ENCODE measurements around the gene ERCC2.
A peak's percentile ranks its signal among the peaks of the same experiment; 100 is the strongest.
"Not testable (repeated sequence)": the region's sequence is repeated elsewhere in the genome, so short reads cannot be mapped to it uniquely, and the experiment has no call there.

ERCC2 gene

DNA sequence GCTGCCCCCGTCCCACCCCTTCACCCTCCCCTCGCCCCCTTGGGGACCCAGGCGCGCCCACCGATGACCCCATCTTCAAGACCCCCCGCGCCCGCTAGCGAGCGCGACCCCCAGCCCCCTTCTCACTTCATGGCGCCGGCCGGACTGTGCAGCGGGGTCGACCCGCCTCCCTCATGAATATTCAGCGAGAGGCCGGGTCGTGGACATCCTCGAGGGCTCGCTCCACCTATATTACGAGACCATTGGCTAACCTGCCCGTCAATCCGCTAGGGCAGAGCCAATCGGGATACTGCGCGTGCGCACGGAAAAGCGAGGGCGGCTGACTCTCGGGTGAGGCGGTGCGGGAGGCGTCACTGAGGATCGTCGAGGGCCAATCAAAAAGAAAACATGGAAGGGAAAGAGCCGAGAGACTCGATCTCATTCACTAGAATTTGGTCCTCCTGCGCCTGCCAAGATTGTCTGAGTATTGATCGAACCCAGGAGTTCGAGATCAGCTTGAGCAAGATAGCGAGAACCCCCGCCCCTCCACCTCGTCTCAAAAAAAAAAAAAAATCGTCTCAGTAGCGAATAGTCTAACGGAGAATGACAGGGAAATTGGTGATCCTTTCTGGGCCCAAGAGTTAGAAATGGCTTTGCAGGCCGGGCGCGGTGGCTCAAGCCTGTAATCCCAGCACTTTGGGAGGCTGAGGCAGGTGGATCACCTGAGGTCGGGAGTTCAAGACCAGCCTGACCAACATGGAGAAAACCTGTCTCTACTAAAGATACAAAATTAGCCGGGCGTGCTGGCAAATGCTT lies at the start of gene ERCC2:
ERCC2 (minus strand) TSS at position 164 of the 795 bp plus-strand sequence; CDS start at position 131, 33 bp downstream.
- DNase-seq (ENCODE audit: low read depth): peak; percentile 100

DNA sequence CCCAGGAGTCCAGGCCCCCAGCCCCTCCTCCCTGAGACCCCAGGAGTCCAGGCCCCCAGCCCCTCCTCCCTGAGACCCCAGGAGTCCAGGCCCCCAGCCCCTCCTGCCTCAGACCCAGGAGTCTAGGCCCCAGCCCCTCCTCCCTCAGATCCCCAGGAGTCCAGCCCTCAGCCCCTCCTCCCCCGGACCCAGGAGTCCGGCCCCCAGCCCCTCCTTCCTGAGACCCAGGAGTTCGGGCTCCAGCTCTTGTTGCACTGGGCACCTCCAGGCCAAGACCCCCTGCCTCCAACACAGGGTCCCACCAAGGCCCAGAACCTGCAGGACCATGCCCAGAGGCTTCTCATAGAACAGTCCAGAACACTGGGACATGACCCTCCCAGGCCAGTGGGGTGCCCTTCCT lies 49.5 kb upstream of the ERCC2 start:
- no peak for DNase-seq (ENCODE audit: low read depth)

DNA sequence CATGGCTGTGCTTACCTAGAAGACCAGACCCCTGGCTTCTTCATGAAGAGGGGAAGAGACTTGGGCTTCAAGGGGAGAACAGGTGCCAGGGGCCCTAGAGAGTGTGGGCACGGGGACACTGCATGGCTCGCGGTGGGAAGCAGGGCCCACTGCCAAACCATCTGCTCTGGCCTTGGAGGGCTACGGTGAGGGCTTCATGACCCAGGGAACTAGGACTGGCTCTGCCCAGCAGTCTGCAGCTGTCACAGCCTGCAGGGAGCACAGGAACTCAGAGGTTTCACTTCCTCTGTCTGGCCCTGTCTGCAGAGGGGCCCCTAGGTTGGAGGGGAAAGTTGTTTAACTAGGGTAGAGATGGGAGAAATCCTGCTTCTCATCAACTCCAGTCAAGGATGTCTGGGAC lies 49.0 kb upstream of the ERCC2 start:
- DNase-seq (ENCODE audit: low read depth): no peak

DNA sequence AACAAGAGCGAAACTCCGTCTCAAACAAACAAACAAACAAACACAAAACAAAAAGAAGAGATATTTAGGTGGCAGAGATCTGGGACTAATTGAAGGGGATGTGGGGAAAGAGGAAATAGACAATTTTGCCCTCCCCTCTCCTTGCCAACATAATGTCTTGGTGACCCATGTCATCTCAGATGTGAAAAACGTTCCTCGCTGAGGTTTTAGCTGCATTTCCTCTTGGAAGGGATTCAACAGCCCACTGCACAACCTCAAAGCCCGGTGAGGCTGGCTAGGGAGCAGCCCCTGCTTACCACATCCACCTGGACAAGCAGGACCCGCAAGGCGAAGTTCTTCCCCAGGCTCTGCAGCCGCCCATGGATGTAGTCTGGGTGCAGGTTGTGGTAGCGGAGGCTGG lies 48.4 kb upstream of the ERCC2 start:
- DNase-seq (ENCODE audit: low read depth): no peak

DNA sequence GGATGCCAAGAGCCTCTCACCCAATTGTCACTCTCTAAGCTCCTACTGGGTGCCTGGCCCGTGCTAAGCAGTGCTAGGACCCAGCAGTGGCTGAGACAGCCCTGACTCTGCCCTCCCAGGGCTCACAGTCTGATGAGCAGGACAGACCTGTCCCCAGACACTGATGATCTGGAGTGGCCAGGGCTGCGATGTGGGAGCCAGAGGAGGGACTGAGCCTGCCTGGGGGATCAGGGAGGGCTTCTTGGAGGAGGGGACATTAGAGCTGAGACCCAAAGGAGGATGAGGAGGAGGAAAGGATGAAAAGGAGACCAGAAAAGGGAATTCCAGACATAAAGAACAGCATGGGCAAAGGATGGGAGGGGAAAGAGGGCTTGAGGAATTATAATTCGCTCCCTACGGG lies 46.8 kb upstream of the ERCC2 start:
- no peak for DNase-seq (ENCODE audit: low read depth)

DNA sequence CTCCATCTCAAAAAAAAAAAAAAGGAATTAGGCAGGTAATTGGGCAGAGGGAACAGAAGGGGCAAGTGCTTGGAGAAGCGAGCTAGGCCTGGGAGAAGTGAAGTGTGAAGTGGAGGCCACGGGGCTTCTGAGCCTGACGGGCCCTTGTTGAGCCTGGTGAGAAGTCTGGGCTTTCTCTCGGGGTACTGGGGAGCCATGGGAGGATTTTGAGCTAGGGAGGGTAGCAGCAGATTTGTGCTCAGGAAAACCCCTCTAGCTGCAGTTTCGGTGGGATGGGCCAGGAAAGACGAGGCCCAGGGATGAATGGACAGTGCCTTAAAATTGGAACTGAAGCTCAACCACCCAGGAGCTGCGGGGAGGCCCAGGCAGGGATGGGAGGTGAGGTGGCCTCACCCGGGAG lies 44.1 kb upstream of the ERCC2 start:
- DNase-seq (ENCODE audit: low read depth): no peak

DNA sequence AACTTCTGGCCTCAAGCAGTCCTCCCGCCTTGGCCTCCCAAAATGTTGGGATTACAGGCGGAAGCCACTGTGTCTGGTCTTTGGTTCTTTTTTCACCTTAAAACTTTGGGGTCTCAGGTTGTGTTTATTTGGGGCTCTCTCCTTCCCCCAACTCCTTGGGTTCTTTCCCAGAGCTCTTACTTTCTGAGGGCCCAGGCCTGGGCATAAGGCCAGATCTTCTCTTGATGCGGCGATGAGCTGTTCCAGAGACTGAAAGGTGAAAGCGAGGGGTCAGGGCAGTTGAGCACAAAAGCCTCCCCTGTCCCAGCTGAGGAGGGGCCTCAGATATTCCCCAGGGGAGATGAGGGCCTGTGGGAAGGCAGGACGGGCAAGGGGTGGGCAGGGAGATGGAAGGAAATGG lies 43.1 kb upstream of the ERCC2 start:
- DNase-seq (ENCODE audit: low read depth): no peak

DNA sequence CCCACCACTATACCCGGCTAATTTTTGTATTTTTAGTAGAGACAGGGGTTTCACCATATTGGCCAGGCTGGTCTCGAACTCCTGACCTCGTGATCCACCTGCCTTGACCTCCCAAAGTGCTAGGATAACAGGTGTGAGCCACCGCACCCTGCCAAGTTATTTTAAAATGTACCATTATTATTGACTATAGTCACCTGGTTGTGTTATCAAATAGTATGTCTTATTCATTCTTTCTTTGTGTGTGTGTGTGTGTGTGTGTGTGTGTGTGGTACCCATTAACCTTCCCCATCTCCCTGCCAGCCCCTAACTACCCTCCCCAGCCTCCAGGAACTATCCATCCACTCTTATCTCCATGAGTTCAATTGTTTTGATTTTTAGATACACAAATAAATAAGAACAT lies 40.0 kb upstream of the ERCC2 start:
- DNase-seq (ENCODE audit: low read depth): not testable (repeated sequence)

DNA sequence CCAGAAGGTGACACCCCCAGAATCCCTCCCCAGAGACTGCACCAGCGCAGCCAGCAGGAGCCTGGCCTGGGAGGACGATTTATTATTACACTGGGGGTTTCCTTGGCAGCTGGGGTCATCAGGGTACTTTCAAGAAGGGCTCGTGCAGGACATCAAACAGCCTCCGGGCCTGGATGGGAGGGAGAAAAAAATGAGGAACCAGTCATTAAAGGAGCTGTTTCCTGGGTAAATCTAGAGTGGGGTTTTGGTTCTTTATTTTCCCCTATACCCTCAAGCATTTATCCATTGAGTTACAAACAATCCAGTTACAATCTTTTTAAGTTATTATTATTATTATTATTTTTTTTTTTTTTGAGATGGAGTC lies 39.2 kb upstream of the ERCC2 start:
- DNase-seq (ENCODE audit: low read depth): no peak

DNA sequence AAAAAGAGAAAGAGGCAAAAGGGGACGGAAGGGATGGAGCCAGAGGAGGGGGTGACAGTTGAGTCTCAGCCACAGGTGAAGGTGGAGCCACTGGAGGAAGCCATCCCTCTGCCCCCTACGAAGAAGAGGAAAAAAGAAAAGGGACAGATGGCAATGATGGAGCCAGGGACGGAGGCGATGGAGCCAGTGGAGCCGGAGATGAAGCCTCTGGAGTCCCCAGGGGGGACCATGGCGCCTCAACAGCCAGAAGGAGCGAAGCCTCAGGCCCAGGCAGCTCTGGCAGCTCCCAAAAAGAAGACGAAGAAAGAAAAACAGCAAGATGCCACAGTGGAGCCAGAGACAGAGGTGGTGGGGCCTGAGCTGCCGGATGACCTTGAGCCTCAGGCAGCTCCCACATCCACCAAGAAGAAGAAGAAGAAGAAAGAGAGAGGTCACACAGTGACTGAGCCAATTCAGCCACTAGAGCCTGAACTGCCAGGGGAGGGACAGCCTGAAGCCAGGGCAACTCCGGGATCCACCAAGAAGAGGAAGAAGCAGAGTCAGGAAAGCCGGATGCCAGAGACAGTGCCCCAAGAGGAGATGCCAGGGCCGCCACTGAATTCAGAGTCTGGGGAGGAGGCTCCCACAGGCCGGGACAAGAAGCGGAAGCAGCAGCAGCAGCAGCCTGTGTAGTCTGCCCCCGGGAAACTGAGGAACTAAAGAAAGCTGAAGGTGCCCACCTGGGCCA lies 38.6 kb upstream of the ERCC2 start:
- DNase-seq (ENCODE audit: low read depth): no peak

DNA sequence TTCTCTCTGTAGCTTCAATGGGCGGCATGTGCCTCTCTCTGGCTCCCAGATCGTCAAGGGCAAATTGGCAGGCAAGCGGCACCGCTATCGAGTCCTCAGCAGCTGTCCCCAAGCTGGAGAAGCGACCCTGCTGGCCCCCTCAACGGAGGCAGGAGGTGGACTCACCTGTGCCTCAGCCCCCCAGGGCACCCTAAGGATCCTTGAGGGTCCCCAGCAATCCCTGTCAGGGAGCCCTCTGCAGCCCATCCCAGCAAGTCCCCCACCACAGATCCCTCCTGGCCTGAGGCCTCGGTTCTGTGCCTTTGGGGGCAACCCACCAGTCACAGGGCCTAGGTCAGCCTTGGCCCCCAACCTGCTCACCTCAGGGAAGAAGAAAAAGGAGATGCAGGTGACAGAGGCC lies 37.7 kb upstream of the ERCC2 start:
- DNase-seq (ENCODE audit: low read depth): no peak

DNA sequence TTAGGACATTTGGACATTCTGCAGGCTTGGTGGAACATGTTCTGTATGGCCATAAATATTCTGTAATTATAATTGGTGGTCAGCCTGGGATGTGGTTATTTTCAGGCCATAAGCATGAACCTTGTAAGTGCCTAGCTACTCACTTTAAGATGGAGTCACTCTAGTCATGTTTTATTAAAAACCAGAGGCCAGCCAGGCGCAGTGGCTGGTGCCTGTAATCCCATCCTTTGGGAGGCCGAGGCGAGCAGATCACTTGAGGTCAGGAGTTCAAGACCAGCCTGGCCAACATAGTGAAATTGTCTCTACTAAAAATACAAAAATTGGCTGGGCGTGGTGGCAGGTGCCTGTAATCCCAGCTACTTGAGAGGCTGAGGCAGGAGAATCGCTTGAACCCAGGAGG lies 37.2 kb upstream of the ERCC2 start:
- not testable (repeated sequence) for DNase-seq (ENCODE audit: low read depth)

DNA sequence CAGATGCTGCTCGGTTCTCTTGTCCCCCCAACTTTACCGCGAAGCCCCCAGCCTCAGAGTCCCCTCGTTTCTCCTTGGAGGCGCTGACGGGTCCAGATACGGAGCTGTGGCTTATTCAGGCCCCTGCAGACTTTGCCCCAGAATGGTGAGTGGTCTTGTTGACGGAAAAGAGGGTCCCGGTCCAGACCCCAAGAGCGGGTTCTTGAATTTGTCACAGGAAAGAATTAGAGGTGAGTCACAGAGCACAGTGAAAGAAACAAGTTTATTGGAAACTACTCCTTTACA lies 36.7 kb upstream of the ERCC2 start:
- no peak for DNase-seq (ENCODE audit: low read depth)

DNA sequence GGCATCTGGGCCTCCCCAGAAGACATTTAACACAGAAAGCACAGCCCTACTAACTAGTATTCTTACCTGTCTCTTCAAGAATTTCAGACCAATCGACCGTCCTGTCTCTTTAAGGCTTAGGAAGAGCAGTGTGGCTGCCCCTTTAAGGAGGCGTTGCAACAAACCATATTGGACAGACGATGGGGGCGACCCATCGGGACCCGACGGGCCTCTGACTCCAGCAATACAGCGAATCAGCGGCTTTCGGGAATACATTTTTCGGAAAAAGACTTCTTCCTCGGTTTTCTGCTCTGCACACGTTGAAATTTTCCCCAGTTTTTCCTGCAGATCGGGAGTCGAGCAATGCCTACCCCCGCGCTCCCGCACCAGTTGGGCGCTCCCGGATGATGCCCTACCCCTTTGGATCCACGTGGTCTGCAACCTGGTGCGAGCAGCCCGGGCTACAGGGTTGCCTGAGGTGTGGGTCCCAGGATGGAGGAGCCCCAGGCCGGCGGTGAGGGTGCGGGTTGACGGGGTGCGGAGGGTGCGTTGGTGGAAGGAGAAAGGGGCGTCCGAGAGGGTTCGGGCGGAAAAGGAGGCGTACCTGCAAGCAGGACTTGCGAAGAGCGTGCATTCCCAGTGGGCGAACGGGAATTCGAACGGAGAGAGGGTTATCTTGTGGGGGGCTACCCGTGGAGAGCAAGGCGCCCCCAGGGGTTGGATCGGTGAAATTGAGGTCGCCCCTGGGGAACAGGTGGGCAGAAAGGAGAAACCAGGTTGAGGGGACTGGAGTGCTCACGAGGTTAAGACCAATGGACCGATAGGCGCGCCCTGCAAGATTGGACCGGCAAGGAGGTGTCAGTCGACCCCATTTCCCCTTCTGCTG lies 36.1 kb upstream of the ERCC2 start, which contains the start of gene POLR1G:
POLR1G (plus strand) TSS at position 419 of the 865 bp plus-strand sequence; CDS start at position 472, 53 bp downstream.
- peak; percentile 65 for DNase-seq (ENCODE audit: low read depth)

DNA sequence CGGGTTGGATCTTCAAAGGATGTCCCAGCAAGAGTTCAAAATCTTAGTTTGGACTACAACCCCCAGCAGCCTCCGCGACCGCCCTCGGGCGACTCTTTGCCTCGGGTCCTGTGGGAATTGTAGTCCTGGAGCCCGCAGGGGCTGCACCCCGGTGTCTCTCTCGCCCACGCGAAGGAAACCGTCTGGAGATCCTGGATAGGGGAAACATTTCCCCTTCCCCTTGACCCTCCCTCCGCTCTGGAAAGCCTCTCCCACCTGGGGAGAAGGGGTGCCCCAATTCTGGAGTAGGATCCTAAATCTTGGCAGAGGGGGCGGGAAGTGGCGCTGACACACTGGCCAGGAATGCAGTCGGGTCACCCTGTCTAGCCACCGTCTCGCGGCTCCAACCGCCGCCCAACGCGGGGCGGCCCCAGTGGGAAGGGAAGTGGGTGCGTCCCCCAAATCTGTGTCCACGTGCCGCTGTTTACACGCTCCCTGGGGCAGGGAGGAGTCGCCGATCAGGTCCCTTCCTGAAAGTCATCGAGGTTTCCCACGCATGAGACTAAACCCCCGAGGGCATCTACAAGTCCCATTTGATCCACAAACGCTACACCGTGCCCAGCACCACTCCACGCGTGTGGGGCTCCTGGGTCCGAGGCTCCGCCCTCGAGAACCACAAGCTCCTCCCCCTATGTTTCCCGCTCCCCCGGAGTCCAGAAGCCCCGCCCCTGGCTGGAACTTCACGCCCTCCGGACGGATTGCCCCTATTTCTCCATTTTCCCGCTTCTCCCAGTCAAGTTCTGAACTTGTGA lies 35.3 kb upstream of the ERCC2 start:
- DNase-seq (ENCODE audit: low read depth): peak; percentile 71

DNA sequence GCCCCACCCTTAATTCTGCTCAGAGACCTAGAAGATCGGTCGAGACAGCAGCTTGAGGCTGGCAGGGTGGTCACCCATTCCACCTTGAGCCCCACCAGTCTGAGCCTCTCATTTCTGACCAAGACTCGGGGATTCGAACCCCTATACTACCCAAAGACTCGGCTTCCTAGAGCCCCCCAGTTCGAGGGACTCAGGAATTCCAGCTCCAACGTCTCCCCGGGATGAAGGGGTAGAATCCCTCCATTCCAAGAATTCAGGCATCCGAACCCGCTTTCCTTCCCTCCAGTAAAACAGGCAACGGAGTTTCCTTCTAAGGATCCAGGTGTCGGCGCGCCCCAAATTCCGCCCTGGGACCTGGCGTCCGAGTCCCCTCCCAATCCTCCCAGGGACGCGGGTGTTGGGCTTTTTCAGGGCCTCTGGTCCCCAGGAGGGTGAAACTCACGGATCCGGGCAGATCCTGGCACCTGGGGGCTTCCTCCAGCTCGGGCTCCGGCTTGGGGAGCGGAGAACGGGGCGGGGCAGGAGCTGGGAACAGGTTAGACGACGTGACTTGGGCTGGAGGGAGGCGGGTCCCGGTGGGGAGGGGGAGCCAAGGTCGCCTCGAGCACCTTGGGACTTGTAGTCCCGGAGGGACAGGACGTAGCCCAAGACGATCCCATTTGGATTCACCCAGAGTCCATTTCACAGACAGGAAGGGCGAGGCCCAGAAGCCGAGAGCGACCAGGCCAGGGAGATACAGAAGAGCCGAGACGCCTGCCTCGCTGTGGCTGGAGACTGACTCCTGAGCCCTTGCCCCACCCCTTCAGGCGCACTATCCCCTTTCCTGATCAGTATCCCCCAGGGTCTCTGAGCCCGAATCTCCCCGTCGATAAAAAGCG lies 34.4 kb upstream of the ERCC2 start, which contains the start of gene PPP1R13L:
PPP1R13L (minus strand) TSS at position 513 of the 878 bp plus-strand sequence. CDS start 6,751 bp downstream, outside the sequence.
- no peak for DNase-seq (ENCODE audit: low read depth)

DNA sequence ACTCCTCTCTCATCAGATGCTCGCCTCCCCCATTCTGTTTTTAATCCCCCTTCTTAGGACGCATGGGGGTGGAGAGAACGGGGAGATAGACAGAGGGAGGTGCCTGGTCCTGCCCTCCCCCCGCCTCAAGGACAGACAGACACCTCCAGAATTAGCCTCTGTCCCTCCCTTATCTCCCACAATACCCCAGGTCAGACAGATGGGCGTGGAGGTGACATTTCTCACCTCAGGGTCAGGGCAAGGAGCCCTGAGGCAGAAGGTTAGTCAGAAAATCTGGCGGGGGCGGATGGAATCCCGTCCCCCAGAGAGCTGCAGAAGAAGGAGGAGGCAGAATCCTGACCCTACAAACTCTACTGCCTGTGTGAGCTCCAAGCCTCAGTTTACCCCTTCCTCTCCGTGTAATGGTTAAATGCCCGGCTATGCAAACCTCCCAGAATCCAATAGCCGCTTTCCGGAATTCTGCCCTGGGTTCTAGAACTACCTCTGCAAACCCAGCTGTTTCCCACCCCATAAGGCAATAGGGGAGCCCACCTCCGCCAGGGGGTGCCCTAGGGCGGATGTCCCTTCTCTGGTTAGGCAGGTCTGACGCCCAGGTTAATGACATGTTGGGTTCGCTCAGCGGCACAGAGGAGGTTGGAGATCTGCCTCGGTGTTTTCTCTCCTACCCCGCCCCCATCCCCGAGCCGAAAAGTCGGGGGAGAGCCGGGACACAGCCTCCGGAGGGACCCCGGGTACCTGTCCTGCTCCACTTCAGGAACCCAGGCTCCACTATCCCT lies 33.6 kb upstream of the ERCC2 start:
- no peak for DNase-seq (ENCODE audit: low read depth)

DNA sequence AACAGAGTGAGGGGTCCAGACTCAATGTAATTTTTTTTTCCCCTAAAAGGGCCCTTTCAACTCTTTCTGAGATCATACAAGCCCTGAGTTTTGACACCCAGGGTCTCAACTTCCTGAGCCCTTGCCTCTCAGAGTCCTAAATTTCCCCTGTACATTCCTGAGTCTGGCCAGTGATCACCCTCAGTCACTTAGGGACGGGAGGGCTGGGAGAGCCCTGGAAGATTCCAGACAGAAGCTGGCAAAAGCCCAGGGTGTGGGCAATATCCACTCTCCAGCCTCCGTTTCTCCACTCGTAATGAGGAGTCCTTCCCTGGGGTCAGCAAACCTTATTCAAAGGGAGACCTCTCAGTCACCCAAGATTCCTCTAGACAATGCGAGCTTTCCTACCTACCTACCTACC lies 32.9 kb upstream of the ERCC2 start:
- DNase-seq (ENCODE audit: low read depth): no peak

DNA sequence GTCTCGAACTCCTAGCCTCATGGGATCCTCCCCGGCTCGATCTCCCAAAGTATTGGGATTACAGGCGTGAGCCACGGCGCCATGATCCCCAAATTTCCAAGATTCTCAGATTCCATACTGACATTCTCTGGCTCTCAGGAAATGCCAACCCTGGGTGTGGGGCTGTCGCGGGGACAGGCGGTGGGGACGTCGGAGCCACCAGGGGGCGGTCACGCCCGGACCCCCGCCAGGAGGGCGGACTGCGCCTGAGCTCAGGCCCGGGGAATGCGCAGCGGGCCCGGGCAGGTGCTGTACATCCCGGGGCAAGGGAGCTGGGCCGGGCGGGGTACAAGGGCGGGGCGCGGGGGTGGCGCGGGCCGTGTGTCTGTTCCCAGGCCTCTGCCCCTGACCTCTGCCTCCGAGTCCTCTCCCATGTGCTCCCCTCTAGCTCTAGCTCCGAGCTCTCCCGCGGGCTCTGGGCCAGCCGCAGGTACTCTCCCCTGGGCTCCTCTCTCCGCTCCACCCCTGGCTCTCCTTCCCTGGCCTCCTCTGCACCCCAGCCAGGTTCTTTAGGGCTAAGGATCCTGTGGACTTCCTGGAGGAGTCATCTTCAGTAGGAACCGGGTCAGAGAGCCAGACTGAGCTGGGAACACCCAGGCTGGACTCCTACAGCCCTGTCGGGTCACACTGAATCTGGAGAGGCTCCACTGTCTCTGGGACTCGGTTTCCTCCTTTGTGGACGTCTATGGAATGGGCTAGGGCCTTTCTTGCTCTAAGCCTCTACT lies 32.1 kb upstream of the ERCC2 start:
- no peak for DNase-seq (ENCODE audit: low read depth)
